Measurements from ENCODE around the gene ME3. TPM values are rescaled to one million over a fixed set of nuclear protein-coding genes. Genes with fewer than 3 reads are reported as not detected.
"Not testable (repeated sequence)": the region's sequence is repeated elsewhere in the genome, so short reads cannot be mapped to it uniquely, and the experiment has no call there.

The ME3 gene
- total RNA-seq, 2 donors from 2014 or later: 19.7 to 24.2 TPM

DNA sequence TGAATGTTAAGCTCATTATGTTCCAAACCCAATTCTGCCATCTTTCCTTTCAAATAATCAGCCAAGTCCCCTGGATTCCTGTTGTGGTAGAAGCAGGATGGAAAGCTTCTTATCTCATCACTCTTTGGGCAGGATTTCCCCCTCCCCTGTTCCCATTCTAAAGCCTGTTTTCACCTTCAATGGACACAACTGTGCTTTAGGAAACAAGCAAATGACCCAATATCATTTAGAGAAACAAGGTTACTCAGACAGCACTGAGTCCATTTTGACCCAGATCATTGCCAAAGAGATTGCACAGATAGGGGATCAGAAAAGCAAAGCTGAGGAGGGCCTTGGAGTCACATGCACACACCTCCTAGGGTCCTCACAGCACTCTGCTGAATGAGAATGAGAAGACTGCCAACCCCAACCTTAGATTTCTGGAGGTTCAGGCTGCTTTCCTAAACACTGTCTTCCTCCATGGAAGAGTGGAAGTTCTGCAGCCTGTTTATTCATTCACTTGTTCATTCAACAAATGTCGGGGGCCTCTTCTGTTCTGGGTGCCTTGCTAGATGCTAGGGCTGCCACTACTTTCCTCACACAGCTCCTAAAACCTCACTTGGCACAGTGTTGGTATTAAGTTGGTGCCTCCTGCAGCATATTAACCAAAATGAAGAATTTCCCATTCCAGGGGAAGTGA lies 95.3 kb downstream of the ME3 start:
- intact Hi-C loops (cut with DNase I): no loop called here
- ATAC-seq: no peak
- DNase-seq: no peak

GRCh38 chr11:86575927-86576326 lies 96.5 kb downstream of the ME3 start:
- ATAC-seq (no peak), DNase-seq (no peak)
- intact Hi-C loops (cut with DNase I): no loop called here

- intact Hi-C loops (cut with DNase I): no loop called here
- DNase-seq (no peak), ATAC-seq (no peak)
These were observed 97.1 kb downstream of the ME3 start for GRCh38 chr11:86575208-86575855.

- ATAC-seq: no peak
- intact Hi-C loops (cut with DNase I): no loop called here
- no peak for DNase-seq
These were observed 97.8 kb downstream of the ME3 start for GRCh38 chr11:86574493-86575207.

DNA sequence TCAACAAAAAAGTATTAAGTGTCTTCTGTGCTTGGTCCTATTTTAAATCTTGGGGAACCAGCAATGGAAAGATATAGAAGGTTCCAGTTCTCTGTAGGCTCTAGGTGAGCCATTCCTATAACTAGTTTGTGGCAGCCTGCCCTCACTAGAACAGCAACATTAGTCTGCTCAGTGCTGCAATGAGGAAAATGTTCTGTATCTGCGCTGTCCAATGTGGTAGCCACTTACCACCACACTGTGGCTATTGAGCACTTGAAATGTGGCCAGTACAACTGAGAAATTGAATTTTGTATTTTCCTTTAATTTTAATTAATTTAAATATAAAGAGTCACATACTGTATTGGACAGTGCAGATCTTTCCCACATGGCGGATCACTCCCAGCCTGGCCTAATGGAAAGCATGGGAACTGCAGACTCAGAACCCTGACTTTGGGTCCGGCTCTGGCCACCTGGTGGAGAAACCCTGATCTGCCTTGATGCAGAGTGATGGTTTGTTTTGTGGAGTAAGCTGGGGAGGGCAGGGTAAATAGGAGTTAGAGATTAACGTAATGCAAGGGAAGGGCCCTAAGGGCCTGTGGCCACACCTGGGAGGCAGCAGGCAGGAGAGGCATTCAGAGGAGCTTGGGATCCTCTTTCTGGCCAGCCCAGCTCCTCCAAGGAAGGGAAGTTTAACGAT lies 101.0 kb downstream of the ME3 start:
- DNase-seq (no peak), ATAC-seq (no peak)
- intact Hi-C loops (cut with DNase I): no loop called here

DNA sequence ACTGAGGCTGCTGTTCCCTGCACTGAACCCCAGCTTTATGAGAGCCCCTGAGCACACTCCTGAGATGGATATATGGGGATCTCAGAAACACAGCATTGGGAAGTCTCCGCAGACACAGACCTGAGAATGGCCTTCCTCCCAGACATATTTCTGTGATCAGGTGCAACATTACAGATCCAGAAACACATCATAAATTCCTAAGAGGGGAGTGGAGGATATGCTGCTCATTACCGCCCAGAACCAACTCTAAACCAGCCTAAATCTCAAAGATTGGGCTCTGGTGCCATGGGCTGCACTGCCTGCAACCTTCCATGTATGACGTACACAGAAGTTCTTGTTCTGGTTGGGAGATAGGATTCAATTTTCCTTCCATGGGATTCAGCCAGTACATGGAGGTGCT lies 102.0 kb downstream of the ME3 start:
- DNase-seq: no peak
- ATAC-seq: no peak
- intact Hi-C loops (cut with DNase I): no loop called here

- intact Hi-C loops (cut with DNase I): no loop called here
- DNase-seq (no peak), ATAC-seq (no peak)
These were observed 102.4 kb downstream of the ME3 start for GRCh38 chr11:86570020-86570419.

- intact Hi-C loops (cut with DNase I): no loop called here
- DNase-seq (no peak), ATAC-seq (no peak)
These were observed 103.3 kb downstream of the ME3 start for GRCh38 chr11:86569109-86569508.

DNA sequence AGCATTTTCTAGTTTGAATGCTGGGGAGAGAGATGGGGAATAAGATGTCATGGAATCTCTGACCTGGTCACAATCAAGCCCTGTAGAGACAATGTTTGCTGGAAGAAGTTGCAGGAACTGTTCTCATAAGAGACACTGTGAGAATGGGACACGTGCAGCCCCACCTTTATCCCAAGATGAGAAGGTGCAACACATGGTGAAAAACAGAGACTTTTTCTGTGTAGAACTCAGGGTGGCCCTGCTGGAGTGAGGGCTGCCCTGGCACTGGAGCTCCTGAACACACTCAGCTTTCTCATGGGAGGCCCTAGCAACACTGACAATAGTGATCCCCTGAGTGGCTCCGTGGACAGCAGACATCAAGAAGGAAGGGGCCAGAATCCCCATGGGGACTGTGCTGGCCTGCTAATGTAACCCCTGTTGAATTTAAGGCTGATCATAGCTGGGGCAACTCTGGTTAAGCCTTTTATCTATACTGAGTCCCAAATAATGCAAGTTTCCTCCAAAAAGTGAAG lies 106.6 kb downstream of the ME3 start:
- DNase-seq (no peak), ATAC-seq (no peak)
- intact Hi-C loops (cut with DNase I): no loop called here

DNA sequence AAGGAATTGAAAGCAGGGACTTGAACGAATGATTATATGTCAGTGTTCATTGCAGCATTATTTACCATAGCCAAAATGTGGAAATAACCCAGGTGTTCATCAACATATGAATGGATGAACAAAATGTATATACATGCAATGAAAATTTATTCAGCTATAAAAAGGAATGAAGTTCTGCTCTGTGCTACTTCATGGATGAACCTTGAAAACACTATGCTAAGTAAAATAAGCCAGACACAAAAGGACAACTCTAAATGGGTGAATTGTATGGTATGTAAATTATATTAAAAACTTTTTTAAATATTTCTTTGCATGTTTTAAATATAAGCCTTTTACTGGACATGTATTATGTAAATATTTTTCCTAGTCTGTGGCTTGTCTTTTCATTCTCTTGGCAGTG lies 107.0 kb downstream of the ME3 start:
- intact Hi-C loops (cut with DNase I): no loop called here
- ATAC-seq (no peak), DNase-seq (no peak)

- DNase-seq; ATAC-seq; intact Hi-C loops (cut with DNase I): not testable (repeated sequence)
These were observed 109.6 kb downstream of the ME3 start for GRCh38 chr11:86562842-86563241.

DNA sequence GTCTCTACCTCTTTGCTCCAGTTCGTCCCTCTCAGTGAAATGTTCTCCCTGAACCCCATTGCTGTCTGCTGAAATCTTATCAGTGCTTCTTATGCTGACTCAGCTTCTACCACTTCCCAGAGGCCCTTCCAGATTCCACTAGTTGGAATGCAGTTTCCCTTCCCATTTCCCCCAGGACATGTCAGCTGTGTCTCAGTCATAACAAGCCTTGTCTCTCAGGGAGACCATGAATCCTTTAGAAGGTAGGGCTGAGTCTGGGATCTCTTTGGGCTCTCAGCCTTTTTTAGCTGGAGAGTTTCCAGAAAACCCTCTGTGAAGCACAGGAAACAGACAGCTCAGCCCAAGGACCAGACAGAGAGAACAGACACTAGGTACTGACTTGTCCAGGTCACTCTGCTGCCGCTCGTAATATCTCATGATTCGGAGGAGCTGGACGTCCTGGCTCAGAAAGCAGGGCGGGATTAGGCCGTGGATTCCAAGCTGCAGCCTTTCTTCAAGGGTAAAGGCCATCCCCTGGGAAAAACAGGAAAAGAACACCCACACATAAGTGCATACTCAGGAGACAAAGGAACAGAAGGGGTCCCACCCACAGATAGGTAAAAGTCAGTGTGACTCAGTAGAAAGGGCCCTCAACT lies 113.0 kb downstream of the ME3 start:
- ATAC-seq: peak; percentile 75 to 92
- peak; percentile 52 for DNase-seq
- intact Hi-C loops (cut with DNase I): loop anchor here in 1 of 2 donors (5.0 kb wide), 1 partner anchor 82 kb away; no protein-coding TSS in a partner anchor

DNA sequence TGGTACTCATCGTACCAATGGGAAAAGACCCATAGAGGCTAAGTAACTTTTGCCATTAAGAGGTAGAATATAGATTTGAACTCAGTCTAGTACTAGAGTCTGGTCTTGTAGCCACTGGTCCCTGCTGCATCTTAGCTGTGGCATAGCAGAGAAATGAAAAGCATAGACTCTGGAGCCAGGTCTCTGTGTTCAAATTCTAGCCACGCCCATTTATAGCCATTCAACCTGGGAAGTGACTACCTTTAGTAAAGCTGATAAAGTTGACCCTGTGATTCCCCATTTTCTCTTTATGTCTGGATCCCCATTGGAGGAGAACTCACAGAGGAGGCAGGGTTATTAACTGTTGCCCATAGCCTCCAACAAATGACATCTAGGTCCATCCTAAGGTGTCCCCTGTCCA lies 113.6 kb downstream of the ME3 start:
- no peak for DNase-seq
- intact Hi-C loops (cut with DNase I): loop anchor here in 1 of 2 donors (5.0 kb wide), 1 partner anchor 82 kb away; no protein-coding TSS in a partner anchor
- ATAC-seq: no peak

DNA sequence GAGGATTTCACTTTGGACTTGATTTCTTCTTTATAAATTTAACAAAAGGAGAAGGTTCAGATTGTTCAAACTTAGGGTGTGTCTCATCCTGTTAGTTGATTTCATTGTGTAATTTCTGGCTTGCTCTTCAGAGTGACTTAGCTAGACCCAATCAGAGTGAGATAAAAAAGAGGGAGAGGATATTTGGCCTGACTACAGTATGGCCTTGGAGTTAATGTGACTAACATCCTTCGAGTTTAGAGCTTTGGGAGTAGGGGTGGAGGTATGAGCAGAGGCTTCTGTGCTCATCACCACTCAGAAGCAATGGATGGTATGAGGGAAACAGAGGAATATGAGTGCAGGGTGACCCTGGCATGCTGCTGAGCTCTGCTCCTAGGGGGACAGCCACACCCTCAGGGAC lies 114.2 kb downstream of the ME3 start:
- DNase-seq: no peak
- peak; percentile 62 to 90 for ATAC-seq
- intact Hi-C loops (cut with DNase I): loop anchor here in 1 of 2 donors (5.0 kb wide), 1 partner anchor 81 kb away; no protein-coding TSS in a partner anchor

- intact Hi-C loops (cut with DNase I): loop anchor here in 1 of 2 donors (5.0 kb wide), 1 partner anchor 79 kb away; no protein-coding TSS in a partner anchor
- DNase-seq (no peak), ATAC-seq (no peak)
These were observed 116.5 kb downstream of the ME3 start for GRCh38 chr11:86555866-86556265.

- intact Hi-C loops (cut with DNase I): loop anchor here in 1 of 2 donors (5.0 kb wide), 1 partner anchor 78 kb away; no protein-coding TSS in a partner anchor
- ATAC-seq: no peak
- no peak for DNase-seq
These were observed 117.0 kb downstream of the ME3 start for GRCh38 chr11:86555401-86555800.

DNA sequence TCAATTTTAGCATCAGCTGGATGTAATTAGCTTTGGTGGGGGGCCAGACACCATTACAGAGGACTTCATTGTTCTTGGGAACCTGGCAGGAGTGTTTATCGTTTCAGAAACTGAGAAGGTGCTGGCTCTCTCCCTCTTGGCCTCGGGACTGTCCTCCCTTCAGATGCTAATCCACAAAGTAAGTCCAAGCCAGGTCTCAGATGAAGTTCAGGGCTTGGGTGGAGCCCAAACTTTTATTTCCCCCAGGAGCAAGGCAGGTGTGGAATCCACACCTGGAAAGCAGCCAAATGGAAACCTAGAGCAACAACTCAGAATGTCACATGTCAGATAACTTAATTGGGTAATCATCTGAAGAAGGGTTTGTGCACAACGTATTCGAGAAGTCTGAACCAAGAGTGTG lies 119.2 kb downstream of the ME3 start:
- intact Hi-C loops (cut with DNase I): no loop called here
- DNase-seq: no peak
- no peak for ATAC-seq

- no peak for DNase-seq
- intact Hi-C loops (cut with DNase I): no loop called here
These were observed 120.9 kb downstream of the ME3 start for GRCh38 chr11:86551288-86552092.

More at GRCh38 chr11:86551288-86552092, 120.9 kb downstream of the ME3 start:
- ATAC-seq: peak; percentile 28 to 57
